ENCODE data around the gene HDAC4. TPM values are rescaled to one million over a fixed set of nuclear protein-coding genes. Genes with fewer than 3 reads are reported as not detected.

Gene HDAC4
- total and polyA plus RNA-seq, 2 donors from 2014 or later: 2.2 to 56.8 TPM

DNA sequence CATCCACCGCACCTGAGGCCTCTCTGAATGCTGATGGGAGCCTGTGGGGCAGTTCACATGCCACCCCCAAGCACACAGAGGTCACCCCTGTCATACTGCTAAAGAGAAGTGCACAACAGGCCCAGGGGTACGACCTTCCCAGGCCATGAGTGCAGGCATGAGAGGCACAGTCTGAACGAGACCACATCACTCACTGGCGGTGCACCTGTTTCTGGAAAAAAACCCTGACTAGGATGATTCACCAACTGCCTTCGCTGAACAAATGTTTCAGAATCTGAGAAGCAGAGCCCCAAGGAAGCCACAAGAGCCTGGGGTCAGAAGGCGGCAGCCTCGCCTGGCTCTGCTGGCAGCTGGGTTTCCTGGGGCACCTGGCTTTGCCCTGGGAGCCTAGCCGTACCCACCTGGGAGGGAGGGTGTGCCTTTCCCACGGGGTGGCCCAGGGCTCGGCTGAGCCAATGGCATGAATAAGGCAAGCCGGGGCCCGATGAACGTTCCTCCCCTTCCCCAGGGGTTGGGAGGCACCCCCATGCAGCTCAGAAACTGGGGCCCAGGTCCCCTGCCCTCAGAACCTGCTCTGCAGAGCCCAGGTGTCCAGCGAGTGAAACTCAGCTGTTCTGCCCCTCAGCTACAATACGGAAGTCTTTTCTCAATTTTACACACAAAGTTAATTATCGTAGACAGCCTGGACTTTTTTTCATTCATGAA lies 73.8 kb downstream of the HDAC4 start:
- no peak overlapping the region for H3K9ac ChIP-seq (ENCODE audit: low read length in 3 of 3)
- no peaks in the 10 kb centered on the region for H3K9me3 ChIP-seq (ENCODE audit: control insufficient read depth in 2 of 3, insufficient read depth in 1 of 3, low read length in 3 of 3)
- DNase-seq: peak in 2 of 5 donors; percentile 9 to 43
- no peak overlapping the region for H3K4me3 ChIP-seq (ENCODE audit: low read length in 3 of 3)
- peaks cover 0 to 27% (median 13%) of the 10 kb centered on the region in 3 donors for H3K4me1 ChIP-seq (ENCODE audit: control insufficient read depth in 2 of 3, insufficient read depth in 2 of 3, low read depth in 1 of 3, low read length in 3 of 3)
- TF ChIP-seq, protein P1, sequence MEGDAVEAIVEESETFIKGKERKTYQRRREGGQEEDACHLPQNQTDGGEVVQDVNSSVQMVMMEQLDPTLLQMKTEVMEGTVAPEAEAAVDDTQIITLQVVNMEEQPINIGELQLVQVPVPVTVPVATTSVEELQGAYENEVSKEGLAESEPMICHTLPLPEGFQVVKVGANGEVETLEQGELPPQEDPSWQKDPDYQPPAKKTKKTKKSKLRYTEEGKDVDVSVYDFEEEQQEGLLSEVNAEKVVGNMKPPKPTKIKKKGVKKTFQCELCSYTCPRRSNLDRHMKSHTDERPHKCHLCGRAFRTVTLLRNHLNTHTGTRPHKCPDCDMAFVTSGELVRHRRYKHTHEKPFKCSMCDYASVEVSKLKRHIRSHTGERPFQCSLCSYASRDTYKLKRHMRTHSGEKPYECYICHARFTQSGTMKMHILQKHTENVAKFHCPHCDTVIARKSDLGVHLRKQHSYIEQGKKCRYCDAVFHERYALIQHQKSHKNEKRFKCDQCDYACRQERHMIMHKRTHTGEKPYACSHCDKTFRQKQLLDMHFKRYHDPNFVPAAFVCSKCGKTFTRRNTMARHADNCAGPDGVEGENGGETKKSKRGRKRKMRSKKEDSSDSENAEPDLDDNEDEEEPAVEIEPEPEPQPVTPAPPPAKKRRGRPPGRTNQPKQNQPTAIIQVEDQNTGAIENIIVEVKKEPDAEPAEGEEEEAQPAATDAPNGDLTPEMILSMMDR (IDR thresholded peaks at IDR 0.05; ENCODE audit: borderline replicate concordance, extremely low read depth, insufficient read depth): no peak
- no peak for FAIRE-seq
- H3K36me3 ChIP-seq (ENCODE audit: control insufficient read depth in 2 of 3, insufficient read depth in 3 of 3, low read length in 3 of 3): no peaks in the 10 kb centered on the region
- intact Hi-C loops (cut with DNase I): no loop called here
- H3K27me3 ChIP-seq (ENCODE audit: control insufficient read depth, insufficient read depth, low read length): no peaks in the 10 kb centered on the region
- no peak overlapping the region for H3K27ac ChIP-seq (ENCODE audit: low read depth in 2 of 2, low read length in 2 of 2)

DNA sequence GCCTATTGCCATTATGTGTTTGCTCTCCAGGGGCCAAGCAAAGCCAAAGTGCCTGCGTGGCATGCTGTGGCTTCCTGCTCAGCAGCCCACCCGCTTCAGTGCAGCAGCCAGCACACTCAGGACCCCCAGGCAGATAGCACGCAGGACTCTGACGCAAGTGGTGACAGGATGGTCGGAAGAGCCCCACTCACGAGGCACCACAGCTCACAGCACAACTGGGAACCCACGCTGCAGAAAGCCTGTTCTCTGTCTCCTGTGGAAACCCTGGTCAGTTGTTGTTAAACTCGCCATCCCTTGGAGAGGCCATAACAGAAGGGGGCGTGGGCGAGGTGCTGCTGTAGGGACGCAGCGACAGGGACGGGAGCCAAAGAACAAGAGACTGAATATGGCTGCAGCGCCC lies 76.4 kb downstream of the HDAC4 start:
- H3K27ac ChIP-seq (ENCODE audit: low read depth in 2 of 2, low read length in 2 of 2): no peak overlapping the region

DNA sequence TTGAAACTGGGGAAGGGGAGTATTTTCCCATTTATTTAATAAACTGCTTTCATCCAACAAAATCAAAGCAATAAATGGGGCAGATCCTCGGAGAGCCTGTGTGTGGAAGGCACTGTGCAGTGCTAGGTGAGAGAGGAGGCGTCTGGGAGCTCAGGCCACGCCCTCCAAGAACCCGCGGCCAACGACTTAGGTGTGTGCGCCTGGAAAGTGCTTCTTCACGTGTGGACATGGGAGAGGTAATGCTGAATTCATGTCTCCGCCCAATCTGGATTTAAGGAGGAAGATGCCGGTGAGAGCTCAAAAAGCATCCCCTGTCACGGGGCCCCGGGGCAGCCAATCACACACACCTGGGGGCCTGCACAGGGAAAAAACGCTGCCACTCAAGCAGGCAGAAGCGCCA lies 77.4 kb downstream of the HDAC4 start:
- Histone ChIP-seq H3K9me3 (ENCODE audit: control insufficient read depth in 2 of 3, insufficient read depth in 1 of 3, low read length in 3 of 3) (no peaks in the 10 kb centered on the region), H3K4me3 (ENCODE audit: low read length in 3 of 3) (no peak overlapping the region), H3K27ac (ENCODE audit: low read depth in 2 of 2, low read length in 2 of 2) (no peak overlapping the region), H3K27me3 (ENCODE audit: control insufficient read depth, insufficient read depth, low read length) (no peaks in the 10 kb centered on the region), H3K9ac (ENCODE audit: low read length in 3 of 3) (no peak overlapping the region), H3K36me3 (ENCODE audit: control insufficient read depth in 2 of 3, insufficient read depth in 3 of 3, low read length in 3 of 3) (no peaks in the 10 kb centered on the region), H3K4me1 (ENCODE audit: control insufficient read depth in 2 of 3, insufficient read depth in 2 of 3, low read depth in 1 of 3, low read length in 3 of 3) (peaks cover 2 to 16% (median 9%) of the 10 kb centered on the region in 3 donors)
- intact Hi-C loops (cut with DNase I): no loop called here
- DNase-seq: peak in 1 of 5 donors; percentile 17
- no peak for FAIRE-seq
- TF ChIP-seq, protein P1 (IDR thresholded peaks at IDR 0.05; ENCODE audit: borderline replicate concordance, extremely low read depth, insufficient read depth): no peak

More for the DNA sequence above, 76.4 kb downstream of the HDAC4 start:
- no peak for FAIRE-seq
- TF ChIP-seq, protein P1 (IDR thresholded peaks at IDR 0.05; ENCODE audit: borderline replicate concordance, extremely low read depth, insufficient read depth): no peak
- peak in 1 of 5 donors; percentile 18 for DNase-seq
- H3K36me3 ChIP-seq (ENCODE audit: control insufficient read depth in 2 of 3, insufficient read depth in 3 of 3, low read length in 3 of 3): no peaks in the 10 kb centered on the region
- intact Hi-C loops (cut with DNase I): no loop called here
- no peak overlapping the region for H3K4me3 ChIP-seq (ENCODE audit: low read length in 3 of 3)
- H3K4me1 ChIP-seq (ENCODE audit: control insufficient read depth in 2 of 3, insufficient read depth in 2 of 3, low read depth in 1 of 3, low read length in 3 of 3): peaks cover 2 to 18% (median 14%) of the 10 kb centered on the region in 3 donors
- no peak overlapping the region for H3K9ac ChIP-seq (ENCODE audit: low read length in 3 of 3)
- H3K9me3 ChIP-seq (ENCODE audit: control insufficient read depth in 2 of 3, insufficient read depth in 1 of 3, low read length in 3 of 3): no peaks in the 10 kb centered on the region
- H3K27me3 ChIP-seq (ENCODE audit: control insufficient read depth, insufficient read depth, low read length): no peaks in the 10 kb centered on the region
